Mammary epithelial cell (primary cell): ENCODE measurements around the gene SPINK13.
"Not testable (repeated sequence)": the region's sequence is repeated elsewhere in the genome, so short reads cannot be mapped to it uniquely, and the experiment has no call there.

Source experiments
- EZH2 ChIP-seq: IDR thresholded peaks from 2 replicates; pipeline ENCODE4 v1.6.1; 2012; ENCODE audit warnings: low read length, inconsistent platforms, borderline replicate concordance
- TF ChIP-seq, protein P1 (sequence below), 2 donors: IDR thresholded peaks in 1 of 2; conservative IDR thresholded peaks in 1 of 2; 2 replicates each; pipeline ENCODE4 v1.5.1; 2011 to 2012; ENCODE audit warnings: inconsistent platforms in 2 of 2, low read length in 2 of 2, mild to moderate bottlenecking in 2 of 2, control low read depth in 1 of 2, low read depth in 1 of 2; ENCODE audit not compliant: insufficient read depth in 1 of 2; ENCODE audit errors: extremely low read depth in 1 of 2

DNA sequence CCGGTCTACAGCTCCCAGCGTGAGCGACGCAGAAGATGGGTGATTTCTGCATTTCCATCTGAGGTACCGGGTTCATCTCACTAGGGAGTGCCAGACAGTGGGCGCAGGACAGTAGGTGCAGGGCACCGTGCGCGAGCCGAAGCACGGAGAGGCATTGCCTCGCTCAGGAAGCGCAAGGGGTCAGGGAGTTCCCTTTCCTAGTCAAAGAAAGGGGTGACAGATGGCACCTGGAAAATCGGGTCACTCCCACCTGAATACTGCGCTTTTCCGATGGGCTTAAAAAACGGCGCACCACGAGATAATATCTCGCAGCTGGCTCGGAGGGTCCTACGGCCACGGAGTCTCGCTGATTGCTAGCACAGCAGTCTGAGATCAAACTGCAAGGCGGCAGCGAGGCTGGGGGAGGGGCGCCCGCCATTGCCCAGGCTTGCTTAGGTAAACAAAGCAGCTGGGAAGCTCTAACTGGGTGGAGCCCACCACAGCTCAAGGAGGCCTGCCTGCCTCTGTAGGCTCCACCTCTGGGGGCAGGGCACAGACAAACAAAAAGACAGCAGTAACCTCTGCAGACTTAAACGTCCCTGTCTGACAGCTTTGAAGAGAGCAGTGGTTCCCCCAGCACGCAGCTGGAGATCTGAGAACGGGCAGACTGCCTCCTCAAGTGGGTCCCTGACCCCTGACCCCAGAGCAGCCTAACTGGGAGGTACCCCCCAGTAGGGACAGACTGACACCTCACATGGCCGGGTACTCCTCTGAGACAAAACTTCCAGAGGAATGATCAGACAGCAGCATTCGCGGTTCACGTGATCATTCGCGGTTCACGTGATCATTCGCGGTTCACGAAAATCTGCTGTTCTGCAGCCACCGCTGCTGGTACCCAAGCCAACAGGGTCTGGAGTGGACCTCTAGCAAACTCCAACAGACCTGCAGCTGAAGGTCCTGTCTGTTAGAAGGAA lies 51.7 kb downstream of the SPINK13 start:
- TF ChIP-seq, protein P1, sequence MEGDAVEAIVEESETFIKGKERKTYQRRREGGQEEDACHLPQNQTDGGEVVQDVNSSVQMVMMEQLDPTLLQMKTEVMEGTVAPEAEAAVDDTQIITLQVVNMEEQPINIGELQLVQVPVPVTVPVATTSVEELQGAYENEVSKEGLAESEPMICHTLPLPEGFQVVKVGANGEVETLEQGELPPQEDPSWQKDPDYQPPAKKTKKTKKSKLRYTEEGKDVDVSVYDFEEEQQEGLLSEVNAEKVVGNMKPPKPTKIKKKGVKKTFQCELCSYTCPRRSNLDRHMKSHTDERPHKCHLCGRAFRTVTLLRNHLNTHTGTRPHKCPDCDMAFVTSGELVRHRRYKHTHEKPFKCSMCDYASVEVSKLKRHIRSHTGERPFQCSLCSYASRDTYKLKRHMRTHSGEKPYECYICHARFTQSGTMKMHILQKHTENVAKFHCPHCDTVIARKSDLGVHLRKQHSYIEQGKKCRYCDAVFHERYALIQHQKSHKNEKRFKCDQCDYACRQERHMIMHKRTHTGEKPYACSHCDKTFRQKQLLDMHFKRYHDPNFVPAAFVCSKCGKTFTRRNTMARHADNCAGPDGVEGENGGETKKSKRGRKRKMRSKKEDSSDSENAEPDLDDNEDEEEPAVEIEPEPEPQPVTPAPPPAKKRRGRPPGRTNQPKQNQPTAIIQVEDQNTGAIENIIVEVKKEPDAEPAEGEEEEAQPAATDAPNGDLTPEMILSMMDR (conservative IDR thresholded peaks at IDR 0.05 in 1 of 2, IDR thresholded peaks at IDR 0.05 in 1 of 2; ENCODE audit: extremely low read depth in 1 of 2, insufficient read depth in 1 of 2, low read depth in 1 of 2, low read length in 2 of 2): not testable (repeated sequence)
- not testable (repeated sequence) for TF ChIP-seq EZH2
